Endodermal cell (in vitro differentiated cells): Measurements from ENCODE around the gene TRIP4. TPM values are rescaled to one million over a fixed set of nuclear protein-coding genes. Genes with fewer than 3 reads are reported as not detected.
A peak's percentile ranks its signal among the peaks of the same experiment; 100 is the strongest.
"Not testable (repeated sequence)": the region's sequence is repeated elsewhere in the genome, so short reads cannot be mapped to it uniquely, and the experiment has no call there.

ENCODE experiments used
- DNase-seq: peaks from one replicate; pipeline ENCODE4 v3.0.0-alpha.2; 2017
- H3K27ac ChIP-seq: 2 replicates; pipeline ENCODE4 v1.5.1; 2013; ENCODE audit warnings: mild to moderate bottlenecking, low read depth, low read length, moderate library complexity
- H3K27me3 ChIP-seq: 2 replicates; pipeline ENCODE4 v1.6.1; 2013; ENCODE audit warnings: mild to moderate bottlenecking, low read length, moderate library complexity; ENCODE audit not compliant: insufficient read depth, control insufficient read depth, poor library complexity, severe bottlenecking
- H3K36me3 ChIP-seq: 2 replicates; pipeline ENCODE4 v1.7.0; 2013; ENCODE audit warnings: mild to moderate bottlenecking, low read length, moderate library complexity; ENCODE audit not compliant: control insufficient read depth, insufficient read depth
- H3K4me1 ChIP-seq: one replicate; pipeline ENCODE4 v1.7.0; 2013; ENCODE audit warnings: low read length; ENCODE audit not compliant: control insufficient read depth, insufficient read depth
- H3K4me3 ChIP-seq: 2 replicates; pipeline ENCODE4 v1.5.1; 2013; ENCODE audit warnings: mild to moderate bottlenecking, low read length, moderate library complexity
- H3K9ac ChIP-seq: 2 replicates; pipeline ENCODE4 v1.6.1; 2013; ENCODE audit warnings: mild to moderate bottlenecking, low read length, moderate library complexity; ENCODE audit not compliant: poor library complexity, severe bottlenecking; ENCODE audit errors: extremely low read depth
- H3K9me3 ChIP-seq: 2 replicates; pipeline ENCODE4 v1.6.1; 2013; ENCODE audit warnings: mild to moderate bottlenecking, low read length, moderate library complexity; ENCODE audit not compliant: control insufficient read depth
- H3K27ac Mint-ChIP-seq: 2 replicates; pipeline ENCODE4 v1.8.0; 2020; ENCODE audit warnings: mixed read lengths
- H3K27me3 Mint-ChIP-seq: 2 replicates; pipeline ENCODE4 v1.8.0; 2021; ENCODE audit warnings: mild to moderate bottlenecking, mixed read lengths; ENCODE audit not compliant: insufficient read depth
- H3K36me3 Mint-ChIP-seq: 2 replicates; pipeline ENCODE4 v1.8.0; 2020; ENCODE audit warnings: low read depth, mixed read lengths
- H3K4me1 Mint-ChIP-seq: 2 replicates; pipeline ENCODE4 v1.8.0; 2020; ENCODE audit warnings: mixed read lengths
- H3K4me3 Mint-ChIP-seq: 2 replicates; pipeline ENCODE4 v1.8.0; 2020; ENCODE audit warnings: mild to moderate bottlenecking, moderate library complexity, mixed read lengths
- H3K9me3 Mint-ChIP-seq: 2 replicates; pipeline ENCODE4 v1.8.0; 2020; ENCODE audit warnings: mild to moderate bottlenecking, mixed read lengths
- WGBS, 2 experiments: methylation state at CpG; one replicate each; pipeline versions ENCODE4 v1.1.5 to v1.1.7; 2013; ENCODE audit warnings: missing lambda C conversion rate in 2 of 2, mixed read lengths in 1 of 2; ENCODE audit not compliant: insufficient coverage in 1 of 2, insufficient read length in 1 of 2; 5-methylcytosine and 5-hydroxymethylcytosine counted together
- total RNA-seq, 2 donors: library from RNA; stranded (reverse); fragmentation: NEBNext Ultra II Directional in 1 of 2; extraction: Animal tissue kit (Norgen Biotek cat#: 25700) in 1 of 2; gene quantifications; 2 replicates in 1 of 2; 3 replicates in 1 of 2; pipeline ENCODE4 v1.2.1, GENCODE V29; 2021
- TF ChIP-seq, protein P1 (sequence below): fragments of 200-600 bp; sonication (generic); conservative IDR thresholded peaks from 2 replicates; pipeline ENCODE4 v1.5.0; 2021; ENCODE audit warnings: antibody characterized with exemption, mild to moderate bottlenecking

TRIP4 gene
- total RNA-seq, 2 donors from 2014 or later, result 26.5 to 29.1 TPM

DNA sequence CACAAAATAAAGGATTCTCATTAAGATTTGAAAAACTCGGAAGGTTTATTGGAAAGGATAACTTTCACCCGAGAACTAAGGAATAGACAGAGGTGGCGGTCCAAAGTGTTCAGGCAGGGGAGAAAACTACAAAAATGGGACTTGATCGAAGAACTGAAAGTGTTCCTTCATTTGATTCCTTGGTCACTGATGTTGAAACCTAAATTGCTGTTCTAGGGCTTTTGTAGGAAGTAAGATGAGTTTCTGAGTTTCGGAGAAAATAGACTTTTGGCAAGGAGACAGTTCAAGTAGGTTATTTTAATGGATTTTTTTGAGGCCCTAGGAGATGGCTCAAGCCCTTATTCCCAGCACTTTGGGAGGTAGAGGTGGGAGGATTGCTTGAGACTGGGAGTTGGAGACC lies 1.4 kb downstream of the TRIP4 start:
- Mint-ChIP-seq H3K27me3 (peaks cover 26% of the 10 kb centered on the region), H3K9me3 (no peaks in the 10 kb centered on the region), H3K27ac (no peak overlapping the region), H3K4me1 (peaks cover 5% of the 10 kb centered on the region), H3K36me3 (peaks cover 18% of the 10 kb centered on the region), H3K4me3 (peak overlapping the region; percentile 90)
- Histone ChIP-seq H3K27ac (no peak overlapping the region), H3K27me3 (no peaks in the 10 kb centered on the region), H3K9me3 (no peaks in the 10 kb centered on the region), H3K9ac (no peak overlapping the region), H3K4me3 (peak overlapping the region; percentile 99), H3K36me3 (peaks cover 10% of the 10 kb centered on the region), H3K4me1 (no peaks in the 10 kb centered on the region)
- DNase-seq, result no peak
- 92 to 94% methylated on average over 5 of the region's 5 CpGs for WGBS, 2 experiments
- TF ChIP-seq, protein P1, sequence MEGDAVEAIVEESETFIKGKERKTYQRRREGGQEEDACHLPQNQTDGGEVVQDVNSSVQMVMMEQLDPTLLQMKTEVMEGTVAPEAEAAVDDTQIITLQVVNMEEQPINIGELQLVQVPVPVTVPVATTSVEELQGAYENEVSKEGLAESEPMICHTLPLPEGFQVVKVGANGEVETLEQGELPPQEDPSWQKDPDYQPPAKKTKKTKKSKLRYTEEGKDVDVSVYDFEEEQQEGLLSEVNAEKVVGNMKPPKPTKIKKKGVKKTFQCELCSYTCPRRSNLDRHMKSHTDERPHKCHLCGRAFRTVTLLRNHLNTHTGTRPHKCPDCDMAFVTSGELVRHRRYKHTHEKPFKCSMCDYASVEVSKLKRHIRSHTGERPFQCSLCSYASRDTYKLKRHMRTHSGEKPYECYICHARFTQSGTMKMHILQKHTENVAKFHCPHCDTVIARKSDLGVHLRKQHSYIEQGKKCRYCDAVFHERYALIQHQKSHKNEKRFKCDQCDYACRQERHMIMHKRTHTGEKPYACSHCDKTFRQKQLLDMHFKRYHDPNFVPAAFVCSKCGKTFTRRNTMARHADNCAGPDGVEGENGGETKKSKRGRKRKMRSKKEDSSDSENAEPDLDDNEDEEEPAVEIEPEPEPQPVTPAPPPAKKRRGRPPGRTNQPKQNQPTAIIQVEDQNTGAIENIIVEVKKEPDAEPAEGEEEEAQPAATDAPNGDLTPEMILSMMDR, result no peak

DNA sequence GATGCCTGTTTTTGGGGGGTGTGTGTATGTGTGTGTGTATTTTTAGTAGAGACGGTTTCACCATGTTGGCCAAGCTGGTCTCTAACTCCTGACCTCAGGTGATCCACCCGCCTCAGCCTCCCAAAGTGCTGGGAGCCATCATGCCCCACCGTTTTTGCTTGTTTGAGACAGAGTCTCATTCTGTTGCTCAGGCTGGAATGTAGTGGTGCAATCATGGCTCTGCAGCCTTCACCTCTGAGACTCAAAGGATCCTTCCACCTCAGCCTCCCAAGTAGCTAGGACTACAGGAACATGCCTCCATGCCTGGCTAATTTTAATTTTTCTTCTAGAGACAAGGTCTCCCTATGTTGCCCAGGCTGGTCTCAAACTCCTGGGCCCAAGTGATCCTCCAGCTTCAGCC lies 4.8 kb downstream of the TRIP4 start:
- not testable (repeated sequence) for H3K4me3 Mint-ChIP-seq, H3K27ac Mint-ChIP-seq

DNA sequence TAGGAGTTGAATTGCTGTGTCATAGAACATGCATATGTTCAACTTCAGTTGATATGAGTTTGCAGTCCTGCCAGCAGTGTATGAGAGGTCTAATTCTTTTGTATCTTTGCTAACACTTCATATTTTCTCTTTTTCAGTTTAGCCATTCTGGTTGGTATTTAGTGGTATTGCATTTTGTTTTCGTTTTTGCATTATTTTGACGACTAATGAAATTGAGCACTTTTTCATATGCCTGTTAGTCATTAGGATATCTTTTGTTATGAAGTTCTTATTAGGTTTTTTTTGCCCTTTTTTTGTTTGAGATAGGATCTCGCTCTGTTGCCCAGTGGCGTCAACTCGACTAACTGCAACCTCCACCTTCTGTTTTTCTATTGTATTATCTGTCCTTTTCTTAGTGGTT lies 9.2 kb downstream of the TRIP4 start:
- no peaks in the 10 kb centered on the region for H3K9me3 Mint-ChIP-seq
- TF ChIP-seq, protein P1, result no peak
- H3K27ac ChIP-seq, result no peak overlapping the region
- no peaks in the 10 kb centered on the region for H3K27me3 Mint-ChIP-seq
- no peaks in the 10 kb centered on the region for H3K9me3 ChIP-seq
- WGBS, 2 experiments, result 94% methylated on average over 4 of the region's 5 CpGs; no CpG with 5 or more reads in 1 of the 2 experiments
- no peak overlapping the region for H3K9ac ChIP-seq
- no peak for DNase-seq
- H3K4me1 ChIP-seq, result no peaks in the 10 kb centered on the region
- H3K4me3 ChIP-seq, result no peak overlapping the region
- H3K36me3 ChIP-seq, result peaks cover 68% of the 10 kb centered on the region
- H3K4me1 Mint-ChIP-seq, result no peaks in the 10 kb centered on the region
- peaks cover 60% of the 10 kb centered on the region for H3K36me3 Mint-ChIP-seq
- no peak overlapping the region for H3K4me3 Mint-ChIP-seq
- no peaks in the 10 kb centered on the region for H3K27me3 ChIP-seq
- H3K27ac Mint-ChIP-seq, result no peak overlapping the region

More for the DNA sequence above, 4.8 kb downstream of the TRIP4 start:
- H3K27me3 ChIP-seq, H3K9me3 ChIP-seq, H3K4me1 Mint-ChIP-seq, H3K9ac ChIP-seq, H3K27me3 Mint-ChIP-seq, DNase-seq, H3K9me3 Mint-ChIP-seq, H3K4me3 ChIP-seq, H3K27ac ChIP-seq, H3K4me1 ChIP-seq: not testable (repeated sequence)
- H3K36me3 Mint-ChIP-seq, result peaks cover 40% of the 10 kb centered on the region
- peaks cover 41% of the 10 kb centered on the region for H3K36me3 ChIP-seq
- WGBS, 2 experiments, result 96 to 98% methylated on average over 3 of the region's 3 CpGs

DNA sequence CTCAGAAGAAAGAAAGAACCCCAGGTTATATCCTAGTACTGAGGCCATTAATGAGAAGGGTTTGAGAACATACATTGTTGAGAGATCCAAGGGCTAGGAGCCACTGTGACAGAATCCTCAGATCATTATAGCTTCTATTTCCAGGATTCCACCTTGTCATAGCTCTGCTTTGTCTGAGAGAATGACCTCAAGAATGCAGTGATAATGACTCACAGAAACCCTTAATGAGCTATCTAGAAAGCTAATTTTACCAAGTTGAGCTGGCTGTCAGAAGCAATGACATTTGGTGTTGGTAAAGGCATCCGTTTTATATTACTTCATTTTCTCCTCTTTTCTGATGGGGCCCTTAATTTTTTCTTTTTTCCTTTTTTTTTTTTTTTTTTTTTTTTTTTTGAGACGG lies 10.9 kb downstream of the TRIP4 start:
- no peak for DNase-seq
- Mint-ChIP-seq H3K4me1 (no peaks in the 10 kb centered on the region), H3K36me3 (peaks cover 62% of the 10 kb centered on the region), H3K27me3 (no peaks in the 10 kb centered on the region), H3K9me3 (no peaks in the 10 kb centered on the region), H3K27ac (no peak overlapping the region), H3K4me3 (no peak overlapping the region)
- H3K27me3 ChIP-seq, result no peaks in the 10 kb centered on the region
- no peak overlapping the region for H3K27ac ChIP-seq
- 86% methylated on average over 2 of the region's 2 CpGs; no CpG with 5 or more reads in 1 of the 2 experiments for WGBS, 2 experiments
- H3K36me3 ChIP-seq, result peaks cover 75% of the 10 kb centered on the region
- H3K4me1 ChIP-seq, result no peaks in the 10 kb centered on the region
- TF ChIP-seq, protein P1, result no peak
- no peak overlapping the region for H3K9ac ChIP-seq
- no peaks in the 10 kb centered on the region for H3K9me3 ChIP-seq
- H3K4me3 ChIP-seq, result no peak overlapping the region
